ENCODE measurements around the gene SIPA1L3. TPM values are rescaled to one million over a fixed set of nuclear protein-coding genes. Genes with fewer than 3 reads are reported as not detected.
A peak's percentile ranks its signal among the peaks of the same experiment; 100 is the strongest.

Gene SIPA1L3
- total RNA-seq, 1 donor from 2014 or later, result 63.2 TPM

GRCh38 chr19:38250821-38251563, 344.0 kb downstream of the SIPA1L3 start:
- intact Hi-C loops (cut with DNase I), result no loop called here
- Histone ChIP-seq H3K27me3 (ENCODE audit: low read depth) (peaks cover 9% of the 10 kb centered on the region), H3K9me3 (no peaks in the 10 kb centered on the region), H3K27ac (peak overlapping the region; percentile 77), H3K4me3 (peak overlapping the region; percentile 58), H3K36me3 (no peaks in the 10 kb centered on the region), H3K4me1 (peaks cover 26% of the 10 kb centered on the region)
- DNase-seq, result peak; percentile 56
- no peak for TF ChIP-seq CTCF (IDR thresholded peaks at IDR 0.05)
- ATAC-seq, result peak; percentile 51 to 60

DNA sequence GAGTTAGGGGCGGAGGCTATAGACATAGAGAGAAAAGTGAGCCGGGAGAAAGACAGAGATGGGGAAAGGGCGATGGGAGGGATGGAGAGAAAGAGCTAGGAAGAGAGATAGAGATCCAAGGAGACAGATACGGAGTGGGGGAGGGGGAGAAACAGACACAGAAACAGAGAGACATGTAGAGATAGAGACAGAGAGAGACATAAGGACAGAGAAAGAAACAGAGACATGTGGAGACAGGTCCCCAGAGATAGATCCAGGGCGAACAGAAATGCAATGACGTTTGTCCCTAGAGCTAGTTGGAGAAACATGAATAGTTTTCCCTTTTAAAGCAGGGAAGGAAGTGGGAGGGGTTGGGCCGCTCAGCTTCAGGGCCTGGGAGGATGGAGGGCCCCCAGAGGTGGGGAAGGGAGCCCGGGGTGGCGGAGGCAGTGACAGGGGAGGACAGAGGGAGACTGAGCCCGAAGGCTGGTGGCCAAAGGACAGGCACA, 344.6 kb downstream of the SIPA1L3 start:
- H3K27me3 ChIP-seq (ENCODE audit: low read depth), result peaks cover 15% of the 10 kb centered on the region
- no peak for TF ChIP-seq CTCF (IDR thresholded peaks at IDR 0.05)
- no peaks in the 10 kb centered on the region for H3K36me3 ChIP-seq
- ATAC-seq (no peak), DNase-seq (no peak)
- no peaks in the 10 kb centered on the region for H3K9me3 ChIP-seq
- peak overlapping the region; percentile 77 for H3K27ac ChIP-seq
- peaks cover 26% of the 10 kb centered on the region for H3K4me1 ChIP-seq
- H3K4me3 ChIP-seq, result peak overlapping the region; percentile 58
- intact Hi-C loops (cut with DNase I), result no loop called here

GRCh38 chr19:38252385-38252784, 345.4 kb downstream of the SIPA1L3 start:
- ATAC-seq (no peak), DNase-seq (no peak)
- H3K4me1 ChIP-seq, result peaks cover 31% of the 10 kb centered on the region
- H3K9me3 ChIP-seq, result no peaks in the 10 kb centered on the region
- no peaks in the 10 kb centered on the region for H3K36me3 ChIP-seq
- peaks cover 23% of the 10 kb centered on the region for H3K27me3 ChIP-seq (ENCODE audit: low read depth)
- H3K27ac ChIP-seq, result peak overlapping the region; percentile 77
- no peak for TF ChIP-seq CTCF (IDR thresholded peaks at IDR 0.05)
- intact Hi-C loops (cut with DNase I), result no loop called here
- peak overlapping the region; percentile 58 for H3K4me3 ChIP-seq

GRCh38 chr19:38252941-38253691, 346.1 kb downstream of the SIPA1L3 start:
- peak overlapping the region; percentile 77 for H3K27ac ChIP-seq
- peak; percentile 38 to 51 for ATAC-seq
- no peaks in the 10 kb centered on the region for H3K9me3 ChIP-seq
- H3K4me3 ChIP-seq, result peak overlapping the region; percentile 58
- peaks cover 26% of the 10 kb centered on the region for H3K27me3 ChIP-seq (ENCODE audit: low read depth)
- peaks cover 28% of the 10 kb centered on the region for H3K4me1 ChIP-seq
- DNase-seq, result peak; percentile 60
- intact Hi-C loops (cut with DNase I), result no loop called here
- no peak for TF ChIP-seq CTCF (IDR thresholded peaks at IDR 0.05)
- no peaks in the 10 kb centered on the region for H3K36me3 ChIP-seq

DNA sequence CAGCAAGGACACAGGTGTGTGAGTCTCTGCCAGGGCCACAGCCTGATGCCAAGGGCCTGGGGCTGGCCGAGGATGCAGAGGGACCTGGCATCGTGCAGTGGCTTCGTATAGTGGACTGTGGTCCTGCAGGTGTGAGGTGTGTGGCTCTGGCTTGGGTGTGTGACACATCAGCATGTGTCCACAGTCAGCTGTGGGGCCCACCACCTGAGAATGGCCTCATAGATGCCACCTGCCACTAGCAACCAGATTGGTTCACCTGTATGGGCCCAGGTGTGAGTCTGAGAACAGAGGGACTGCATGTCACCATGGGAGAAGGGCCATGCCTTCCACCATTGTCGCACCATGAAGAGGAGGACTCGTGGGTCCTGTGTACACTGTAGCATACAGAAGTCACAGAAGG, 346.8 kb downstream of the SIPA1L3 start:
- Histone ChIP-seq H3K27me3 (ENCODE audit: low read depth) (peaks cover 26% of the 10 kb centered on the region), H3K36me3 (no peaks in the 10 kb centered on the region), H3K4me3 (peak overlapping the region; percentile 58), H3K9me3 (no peaks in the 10 kb centered on the region), H3K4me1 (peaks cover 28% of the 10 kb centered on the region), H3K27ac (peak overlapping the region; percentile 77)
- no peak for TF ChIP-seq CTCF (IDR thresholded peaks at IDR 0.05)
- intact Hi-C loops (cut with DNase I), result no loop called here
- ATAC-seq (no peak), DNase-seq (no peak)
